ENCODE measurements around the gene TNRC6C.
"Not testable (repeated sequence)": the region's sequence is repeated elsewhere in the genome, so short reads cannot be mapped to it uniquely, and the experiment has no call there.

Gene TNRC6C

GRCh38 chr17:78069695-78070094 lies 111.2 kb downstream of the TNRC6C start:
- FAIRE-seq, result no peak
- no peak for DNase-seq (ENCODE audit: insufficient read length, low spot score)

- FAIRE-seq (no peak), DNase-seq (ENCODE audit: insufficient read length, low spot score) (no peak)
Measured at GRCh38 chr17:78072961-78073360, 114.5 kb downstream of the TNRC6C start.

GRCh38 chr17:78075011-78075410 lies 116.5 kb downstream of the TNRC6C start:
- no peak for FAIRE-seq
- no peak for DNase-seq (ENCODE audit: insufficient read length, low spot score)

GRCh38 chr17:78075545-78075944 lies 117.0 kb downstream of the TNRC6C start:
- DNase-seq (ENCODE audit: insufficient read length, low spot score), result no peak
- no peak for FAIRE-seq

- peak; percentile 49 for FAIRE-seq
- no peak for DNase-seq (ENCODE audit: insufficient read length, low spot score)
Measured at GRCh38 chr17:78079253-78079652, 120.8 kb downstream of the TNRC6C start.

GRCh38 chr17:78081551-78081950 lies 123.0 kb downstream of the TNRC6C start:
- FAIRE-seq (no peak), DNase-seq (ENCODE audit: insufficient read length, low spot score) (no peak)

- DNase-seq (ENCODE audit: insufficient read length, low spot score); FAIRE-seq: not testable (repeated sequence)
Measured at GRCh38 chr17:78082355-78082872, 123.9 kb downstream of the TNRC6C start.

GRCh38 chr17:78082988-78083387 lies 124.5 kb downstream of the TNRC6C start:
- DNase-seq (ENCODE audit: insufficient read length, low spot score) (no peak), FAIRE-seq (no peak)

GRCh38 chr17:78086740-78087139 lies 128.2 kb downstream of the TNRC6C start:
- FAIRE-seq, result no peak

GRCh38 chr17:78088529-78088928 lies 130.0 kb downstream of the TNRC6C start:
- FAIRE-seq, result no peak
- DNase-seq (ENCODE audit: insufficient read length, low spot score), result no peak

More at GRCh38 chr17:78086740-78087139, 128.2 kb downstream of the TNRC6C start:
- DNase-seq (ENCODE audit: insufficient read length, low spot score), result no peak

- DNase-seq (ENCODE audit: insufficient read length, low spot score) (no peak), FAIRE-seq (no peak)
Measured at GRCh38 chr17:78089576-78090281, 131.2 kb downstream of the TNRC6C start.

GRCh38 chr17:78092794-78093324 lies 134.4 kb downstream of the TNRC6C start:
- FAIRE-seq (no peak), DNase-seq (ENCODE audit: insufficient read length, low spot score) (no peak)

GRCh38 chr17:78095035-78095434 lies 136.5 kb downstream of the TNRC6C start:
- FAIRE-seq, result no peak
- no peak for DNase-seq (ENCODE audit: insufficient read length, low spot score)

GRCh38 chr17:78096093-78096492 lies 137.6 kb downstream of the TNRC6C start:
- DNase-seq (ENCODE audit: insufficient read length, low spot score), result no peak
- FAIRE-seq, result no peak

GRCh38 chr17:78101112-78101511 lies 142.6 kb downstream of the TNRC6C start:
- DNase-seq (ENCODE audit: insufficient read length, low spot score), result no peak
- FAIRE-seq, result no peak

- no peak for FAIRE-seq
- DNase-seq (ENCODE audit: insufficient read length, low spot score), result no peak
Measured at GRCh38 chr17:78101542-78101941, 143.0 kb downstream of the TNRC6C start.

- FAIRE-seq (no peak), DNase-seq (ENCODE audit: insufficient read length, low spot score) (no peak)
Measured at GRCh38 chr17:78103311-78103710, 144.8 kb downstream of the TNRC6C start.

- FAIRE-seq (no peak), DNase-seq (ENCODE audit: insufficient read length, low spot score) (no peak)
Measured at GRCh38 chr17:78104540-78104941, 146.0 kb downstream of the TNRC6C start.

- no peak for FAIRE-seq
- no peak for DNase-seq (ENCODE audit: insufficient read length, low spot score)
Measured at GRCh38 chr17:78105101-78105500, 146.6 kb downstream of the TNRC6C start.

GRCh38 chr17:78105551-78105950 lies 147.0 kb downstream of the TNRC6C start:
- FAIRE-seq (no peak), DNase-seq (ENCODE audit: insufficient read length, low spot score) (no peak)

GRCh38 chr17:78106211-78106610 lies 147.7 kb downstream of the TNRC6C start:
- DNase-seq (ENCODE audit: insufficient read length, low spot score) (no peak), FAIRE-seq (no peak)

- FAIRE-seq (no peak), DNase-seq (ENCODE audit: insufficient read length, low spot score) (no peak)
Measured at GRCh38 chr17:78107457-78107856, 149.0 kb downstream of the TNRC6C start.
